ENCODE measurements around the gene CIT.

DNA sequence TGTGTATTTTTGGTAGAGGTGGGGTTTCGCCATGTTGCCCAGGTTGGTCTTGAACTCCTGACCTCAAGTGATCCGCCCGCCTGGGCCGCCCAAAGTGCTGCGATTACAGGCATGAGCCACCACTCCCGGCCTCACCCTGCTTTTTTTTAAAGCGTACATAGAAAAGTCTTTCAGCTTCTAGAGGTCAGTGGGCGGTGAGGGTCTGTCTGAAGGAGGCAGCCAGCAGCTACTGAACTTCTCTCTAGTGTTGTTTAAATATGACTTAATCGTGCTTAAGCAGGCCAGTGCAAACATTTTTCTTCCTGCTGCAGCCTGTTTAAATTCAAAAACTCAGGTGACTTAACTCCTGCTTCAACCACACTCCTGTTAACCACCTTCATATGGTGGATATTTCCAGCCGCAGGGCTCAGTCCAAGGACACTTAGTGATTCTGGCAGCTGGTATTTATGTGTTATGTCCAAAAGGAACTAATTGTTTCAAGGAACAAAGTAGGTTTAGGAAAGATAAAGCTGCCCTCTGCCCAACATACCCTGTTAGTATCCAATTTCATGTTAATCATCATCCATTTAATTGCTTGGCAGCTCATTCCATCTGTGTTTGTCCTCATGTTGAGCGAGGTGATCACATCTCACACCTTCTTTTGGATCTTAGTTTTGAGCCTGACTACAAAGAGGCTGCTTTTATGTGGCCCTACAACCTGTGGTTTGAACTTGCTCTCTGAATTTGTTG is 207.2 kb downstream of the CIT start:
- TF ChIP-seq, protein P1, sequence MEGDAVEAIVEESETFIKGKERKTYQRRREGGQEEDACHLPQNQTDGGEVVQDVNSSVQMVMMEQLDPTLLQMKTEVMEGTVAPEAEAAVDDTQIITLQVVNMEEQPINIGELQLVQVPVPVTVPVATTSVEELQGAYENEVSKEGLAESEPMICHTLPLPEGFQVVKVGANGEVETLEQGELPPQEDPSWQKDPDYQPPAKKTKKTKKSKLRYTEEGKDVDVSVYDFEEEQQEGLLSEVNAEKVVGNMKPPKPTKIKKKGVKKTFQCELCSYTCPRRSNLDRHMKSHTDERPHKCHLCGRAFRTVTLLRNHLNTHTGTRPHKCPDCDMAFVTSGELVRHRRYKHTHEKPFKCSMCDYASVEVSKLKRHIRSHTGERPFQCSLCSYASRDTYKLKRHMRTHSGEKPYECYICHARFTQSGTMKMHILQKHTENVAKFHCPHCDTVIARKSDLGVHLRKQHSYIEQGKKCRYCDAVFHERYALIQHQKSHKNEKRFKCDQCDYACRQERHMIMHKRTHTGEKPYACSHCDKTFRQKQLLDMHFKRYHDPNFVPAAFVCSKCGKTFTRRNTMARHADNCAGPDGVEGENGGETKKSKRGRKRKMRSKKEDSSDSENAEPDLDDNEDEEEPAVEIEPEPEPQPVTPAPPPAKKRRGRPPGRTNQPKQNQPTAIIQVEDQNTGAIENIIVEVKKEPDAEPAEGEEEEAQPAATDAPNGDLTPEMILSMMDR (IDR thresholded peaks at IDR 0.05; ENCODE audit: extremely low read depth in 1 of 2, insufficient read depth in 1 of 2, low read depth in 1 of 2, low read length in 2 of 2), result no peak
- TF ChIP-seq POLR2A (IDR thresholded peaks at IDR 0.05; ENCODE audit: low read depth, low read length) (no peak), EZH2 (IDR thresholded peaks at IDR 0.05; ENCODE audit: borderline replicate concordance, low read depth, low read length, severe bottlenecking) (no peak), FOS (IDR thresholded peaks at IDR 0.05; ENCODE audit: borderline replicate concordance, insufficient read depth, low read length) (no peak), JUN (IDR thresholded peaks at IDR 0.05; ENCODE audit: borderline replicate concordance, insufficient read depth, insufficient read length, low read depth) (no peak), POLR2AphosphoS5 (IDR thresholded peaks at IDR 0.05; ENCODE audit: insufficient read depth, low read depth, low read length) (no peak), MYC (IDR thresholded peaks at IDR 0.05; ENCODE audit: low read depth, low read length) (no peak)
- TF ChIP-seq, protein P2, sequence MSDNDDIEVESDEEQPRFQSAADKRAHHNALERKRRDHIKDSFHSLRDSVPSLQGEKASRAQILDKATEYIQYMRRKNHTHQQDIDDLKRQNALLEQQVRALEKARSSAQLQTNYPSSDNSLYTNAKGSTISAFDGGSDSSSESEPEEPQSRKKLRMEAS (IDR thresholded peaks at IDR 0.05; ENCODE audit: insufficient read depth, insufficient read length), result no peak
